Neural progenitor cell (in vitro differentiated cells): ENCODE results near the gene CDNF. TPM values are rescaled to one million over a fixed set of nuclear protein-coding genes. Genes with fewer than 3 reads are reported as not detected.
A peak's percentile ranks its signal among the peaks of the same experiment; 100 is the strongest.

Source experiments
- DNase-seq: peaks from one replicate; pipeline ENCODE4 v3.0.0-alpha.2; 2016; ENCODE audit warnings: low spot score
- H2AFZ ChIP-seq: fragments of 200-600 bp; sonication (generic); replicated peaks from 2 replicates; pipeline ENCODE4 v1.6.1; 2016; ENCODE audit warnings: antibody characterized with exemption
- H3F3A ChIP-seq: fragments of 200-600 bp; sonication (generic); 2 replicates; pipeline ENCODE4 v1.6.1; 2016; ENCODE audit warnings: antibody characterized with exemption, low read depth
- H3K27ac ChIP-seq: fragments of 200-600 bp; sonication (generic); 2 replicates; pipeline ENCODE4 v1.5.1; 2016; ENCODE audit warnings: mild to moderate bottlenecking
- H3K27me3 ChIP-seq: fragments of 200-600 bp; sonication (generic); 2 replicates; pipeline ENCODE4 v1.6.1; 2016; ENCODE audit warnings: mild to moderate bottlenecking, moderate library complexity
- H3K36me3 ChIP-seq: fragments of 200-600 bp; sonication (generic); 2 replicates; pipeline ENCODE4 v1.5.1; 2016
- H3K4me1 ChIP-seq: fragments of 200-600 bp; sonication (generic); 2 replicates; pipeline ENCODE4 v1.6.1; 2016; ENCODE audit warnings: mixed run types
- H3K4me2 ChIP-seq: fragments of 200-600 bp; sonication (generic); 2 replicates; pipeline ENCODE4 v1.6.1; 2016
- H3K4me3 ChIP-seq: fragments of 200-600 bp; sonication (generic); 2 replicates; pipeline ENCODE4 v1.5.1; 2016
- H3K79me2 ChIP-seq: fragments of 200-600 bp; sonication (generic); 2 replicates; pipeline ENCODE4 v1.6.1; 2016; ENCODE audit warnings: low read depth
- H3K9ac ChIP-seq: fragments of 200-600 bp; sonication (generic); 2 replicates; pipeline ENCODE4 v1.6.1; 2016
- H3K9me3 ChIP-seq: fragments of 200-600 bp; sonication (generic); 2 replicates; pipeline ENCODE4 v1.5.1; 2016; ENCODE audit warnings: low read depth
- H4K20me1 ChIP-seq: fragments of 200-600 bp; sonication (generic); 2 replicates; pipeline ENCODE4 v1.6.1; 2016; ENCODE audit warnings: low read depth
- H3K27ac Mint-ChIP-seq: 3 replicates; pipeline ENCODE4 v1.8.0; 2021; ENCODE audit warnings: mixed read lengths
- H3K27me3 Mint-ChIP-seq: 2 replicates; pipeline ENCODE4 v1.8.0; 2022; ENCODE audit warnings: low read depth, mild to moderate bottlenecking, inconsistent platforms, moderate library complexity, mixed read lengths; ENCODE audit not compliant: insufficient read depth
- H3K36me3 Mint-ChIP-seq: 3 replicates; pipeline ENCODE4 v1.8.0; 2021; ENCODE audit warnings: mixed read lengths
- H3K4me1 Mint-ChIP-seq: 3 replicates; pipeline ENCODE4 v1.8.0; 2021; ENCODE audit warnings: mixed read lengths
- H3K4me3 Mint-ChIP-seq: 3 replicates; pipeline ENCODE4 v1.8.0; 2021; ENCODE audit warnings: mild to moderate bottlenecking, moderate library complexity, mixed read lengths
- H3K9me3 Mint-ChIP-seq: 3 replicates; pipeline ENCODE4 v1.8.0; 2020; ENCODE audit warnings: mixed read lengths
- EZH2 ChIP-seq: fragments of 200-600 bp; sonication (generic); IDR thresholded peaks from 2 replicates; pipeline ENCODE4 v1.6.1; 2017; ENCODE audit warnings: antibody characterized with exemption, mild to moderate bottlenecking, moderate library complexity
- EZH2phosphoT487 ChIP-seq: fragments of 200-600 bp; sonication (generic); IDR thresholded peaks from 2 replicates; pipeline ENCODE4 v1.6.1; 2017; ENCODE audit warnings: antibody characterized with exemption
- total RNA-seq: library from RNA; depleted of rRNA; stranded (reverse); fragments of >200 nt; gene quantifications from 2 replicates; pipeline ENCODE4 v1.2.3, GENCODE V29; 2015; ENCODE audit warnings: low replicate concordance
- TF ChIP-seq, protein P1 (sequence below): fragments of 200-600 bp; sonication (generic); IDR thresholded peaks from 2 replicates; pipeline ENCODE4 v1.5.1; 2017; ENCODE audit warnings: antibody characterized with exemption, mild to moderate bottlenecking

The CDNF gene
- total RNA-seq, 1 donor from 2014 or later: 5.2 TPM

DNA sequence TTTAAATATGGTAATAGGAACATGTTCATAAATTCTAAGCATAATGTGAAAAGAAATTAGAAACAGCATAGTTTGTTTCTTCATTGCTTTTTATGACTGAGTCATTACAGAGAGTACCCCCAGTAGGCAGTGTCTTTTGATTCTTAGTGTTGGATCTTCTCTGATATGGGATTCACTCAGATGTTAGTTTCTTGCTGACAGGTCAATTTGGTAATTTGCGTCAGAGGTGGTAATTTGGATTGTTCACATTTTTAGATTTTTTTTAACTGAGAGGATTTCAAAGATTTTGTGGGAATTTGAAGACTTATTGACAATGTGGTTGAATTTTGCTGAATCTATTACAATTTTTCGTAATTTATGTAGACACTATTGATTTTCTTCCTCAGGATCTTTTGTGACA is 2.3 kb upstream of the CDNF start:
- no peak overlapping the region for H3K27ac ChIP-seq
- H3K79me2 ChIP-seq: peaks cover 49% of the 10 kb centered on the region
- no peaks in the 10 kb centered on the region for H3K9me3 Mint-ChIP-seq
- H3K27ac Mint-ChIP-seq: no peak overlapping the region
- H3K4me1 ChIP-seq: peaks cover 12% of the 10 kb centered on the region
- no peaks in the 10 kb centered on the region for H3K9me3 ChIP-seq
- H4K20me1 ChIP-seq: peaks cover 12% of the 10 kb centered on the region
- no peak for TF ChIP-seq EZH2phosphoT487
- TF ChIP-seq, protein P1, sequence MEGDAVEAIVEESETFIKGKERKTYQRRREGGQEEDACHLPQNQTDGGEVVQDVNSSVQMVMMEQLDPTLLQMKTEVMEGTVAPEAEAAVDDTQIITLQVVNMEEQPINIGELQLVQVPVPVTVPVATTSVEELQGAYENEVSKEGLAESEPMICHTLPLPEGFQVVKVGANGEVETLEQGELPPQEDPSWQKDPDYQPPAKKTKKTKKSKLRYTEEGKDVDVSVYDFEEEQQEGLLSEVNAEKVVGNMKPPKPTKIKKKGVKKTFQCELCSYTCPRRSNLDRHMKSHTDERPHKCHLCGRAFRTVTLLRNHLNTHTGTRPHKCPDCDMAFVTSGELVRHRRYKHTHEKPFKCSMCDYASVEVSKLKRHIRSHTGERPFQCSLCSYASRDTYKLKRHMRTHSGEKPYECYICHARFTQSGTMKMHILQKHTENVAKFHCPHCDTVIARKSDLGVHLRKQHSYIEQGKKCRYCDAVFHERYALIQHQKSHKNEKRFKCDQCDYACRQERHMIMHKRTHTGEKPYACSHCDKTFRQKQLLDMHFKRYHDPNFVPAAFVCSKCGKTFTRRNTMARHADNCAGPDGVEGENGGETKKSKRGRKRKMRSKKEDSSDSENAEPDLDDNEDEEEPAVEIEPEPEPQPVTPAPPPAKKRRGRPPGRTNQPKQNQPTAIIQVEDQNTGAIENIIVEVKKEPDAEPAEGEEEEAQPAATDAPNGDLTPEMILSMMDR: no peak
- no peak for TF ChIP-seq EZH2
- H2AFZ ChIP-seq: no peak overlapping the region
- DNase-seq: no peak
- H3K4me3 Mint-ChIP-seq: peak overlapping the region; percentile 97
- H3K9ac ChIP-seq: no peak overlapping the region
- H3K27me3 Mint-ChIP-seq: peaks cover 4% of the 10 kb centered on the region
- H3K4me3 ChIP-seq: no peak overlapping the region
- H3K36me3 ChIP-seq: peaks cover 10% of the 10 kb centered on the region
- peaks cover 15% of the 10 kb centered on the region for H3K36me3 Mint-ChIP-seq
- peaks cover 14% of the 10 kb centered on the region for H3F3A ChIP-seq
- H3K4me1 Mint-ChIP-seq: peaks cover 17% of the 10 kb centered on the region
- H3K27me3 ChIP-seq: no peaks in the 10 kb centered on the region
- peak overlapping the region; percentile 90 for H3K4me2 ChIP-seq

DNA sequence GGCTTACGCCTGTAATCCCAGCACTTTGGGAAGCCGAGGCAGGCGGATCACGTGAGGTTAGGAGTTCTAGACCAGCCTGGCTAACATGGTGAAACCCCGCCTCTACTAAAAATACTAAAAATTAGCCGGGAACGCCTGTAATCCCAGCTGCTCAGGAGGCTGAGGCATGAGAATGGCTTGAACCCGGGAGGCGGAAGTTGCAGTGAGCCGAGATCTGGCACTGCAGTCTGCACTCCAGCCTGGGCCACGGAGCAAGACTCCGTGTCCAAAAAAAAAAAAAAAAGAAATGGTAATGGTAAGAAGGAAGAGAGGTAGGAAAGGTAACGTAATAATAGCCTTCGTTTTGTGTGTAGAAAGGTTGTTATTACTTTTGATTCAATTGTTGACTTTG is 1.5 kb upstream of the CDNF start:
- Histone ChIP-seq H3K4me3 (peak overlapping the region; percentile 94), H2AFZ (peak overlapping the region; percentile 86), H3K9me3 (no peaks in the 10 kb centered on the region), H3K27me3 (no peaks in the 10 kb centered on the region), H3K79me2 (peaks cover 46% of the 10 kb centered on the region), H3K4me1 (peaks cover 12% of the 10 kb centered on the region), H4K20me1 (peaks cover 5% of the 10 kb centered on the region), H3K36me3 (peaks cover 10% of the 10 kb centered on the region), H3K9ac (peak overlapping the region; percentile 94), H3F3A (peaks cover 14% of the 10 kb centered on the region), H3K27ac (peak overlapping the region; percentile 93), H3K4me2 (peak overlapping the region; percentile 90)
- no peak overlapping the region for H3K27ac Mint-ChIP-seq
- peaks cover 4% of the 10 kb centered on the region for H3K27me3 Mint-ChIP-seq
- H3K4me1 Mint-ChIP-seq: peaks cover 17% of the 10 kb centered on the region
- DNase-seq: peak; percentile 18
- H3K4me3 Mint-ChIP-seq: peak overlapping the region; percentile 97
- no peaks in the 10 kb centered on the region for H3K9me3 Mint-ChIP-seq
- peaks cover 14% of the 10 kb centered on the region for H3K36me3 Mint-ChIP-seq
- TF ChIP-seq EZH2: no peak
- no peak for TF ChIP-seq EZH2phosphoT487
- TF ChIP-seq, protein P1: no peak

DNA sequence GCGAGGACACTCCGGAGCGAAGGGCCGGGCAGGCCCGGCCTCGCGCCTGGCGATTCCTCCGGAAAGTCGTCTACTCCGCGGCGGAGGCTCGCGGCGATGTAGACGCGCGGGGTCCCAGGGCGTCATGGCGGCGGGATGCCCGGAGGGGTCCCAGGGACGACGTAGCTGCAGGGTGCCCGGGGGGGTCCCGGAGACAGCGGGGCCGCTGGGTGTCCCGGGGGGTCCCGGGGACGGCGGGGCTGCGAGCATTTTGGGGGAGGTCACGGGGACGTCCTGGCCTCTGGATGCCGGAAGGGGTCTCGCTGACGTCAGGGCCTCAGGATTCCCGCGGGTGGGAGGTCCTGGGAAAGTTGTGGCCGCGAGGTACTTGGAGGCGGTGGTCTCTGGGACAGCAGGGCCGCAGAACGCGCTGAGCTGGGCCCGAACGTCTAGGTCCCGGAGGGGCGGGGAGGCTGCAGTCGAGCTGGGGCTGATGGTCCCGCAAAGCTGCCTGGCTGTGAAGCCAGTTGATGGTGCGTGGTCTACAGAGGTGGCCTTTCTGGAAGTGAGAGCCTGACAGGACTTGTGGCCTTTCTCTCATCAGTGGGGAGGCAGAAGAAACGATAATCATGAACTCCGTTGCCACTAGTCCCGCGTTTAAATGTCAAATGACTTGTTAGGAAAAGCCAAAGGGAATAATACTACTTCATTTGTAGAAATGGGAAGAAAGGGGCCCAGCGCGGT is 906 bp upstream of the CDNF start:
- H2AFZ ChIP-seq: peak overlapping the region; percentile 86
- peaks cover 14% of the 10 kb centered on the region for H3K36me3 Mint-ChIP-seq
- H4K20me1 ChIP-seq: peaks cover 5% of the 10 kb centered on the region
- peak overlapping the region; percentile 93 for H3K27ac ChIP-seq
- H3K4me2 ChIP-seq: peak overlapping the region; percentile 90
- H3K27ac Mint-ChIP-seq: peak overlapping the region; percentile 87
- peaks cover 4% of the 10 kb centered on the region for H3K27me3 Mint-ChIP-seq
- no peaks in the 10 kb centered on the region for H3K27me3 ChIP-seq
- DNase-seq: peak; percentile 83
- no peak for TF ChIP-seq EZH2
- no peak for TF ChIP-seq EZH2phosphoT487
- TF ChIP-seq, protein P1: no peak
- H3K79me2 ChIP-seq: peaks cover 46% of the 10 kb centered on the region
- H3K4me3 Mint-ChIP-seq: peak overlapping the region; percentile 97
- H3K4me1 Mint-ChIP-seq: peaks cover 17% of the 10 kb centered on the region
- peaks cover 10% of the 10 kb centered on the region for H3K36me3 ChIP-seq
- H3K4me3 ChIP-seq: peak overlapping the region; percentile 94
- H3K9me3 ChIP-seq: no peaks in the 10 kb centered on the region
- H3K9ac ChIP-seq: peak overlapping the region; percentile 94
- H3K9me3 Mint-ChIP-seq: no peaks in the 10 kb centered on the region
- peaks cover 14% of the 10 kb centered on the region for H3F3A ChIP-seq
- peaks cover 12% of the 10 kb centered on the region for H3K4me1 ChIP-seq
